HepG2 (cell line): ENCODE measurements around the gene UGT2A2. TPM values are rescaled to one million over a fixed set of nuclear protein-coding genes. Genes with fewer than 3 reads are reported as not detected.

Source experiments
- ARID5B ChIP-seq: IDR thresholded peaks from 2 replicates; pipeline ENCODE4 v1.4.0; 2020; ENCODE audit warnings: mild to moderate bottlenecking, missing genetic modification reagents
- GATAD2A ChIP-seq: IDR thresholded peaks from 2 replicates; pipeline ENCODE4 v1.6.1; 2016
- GTF2F1 ChIP-seq: fragments of 150-350 bp; IDR thresholded peaks from 2 replicates; pipeline ENCODE4 v1.6.1; 2014; ENCODE audit warnings: low read length
- KLF9 ChIP-seq: IDR thresholded peaks from 2 replicates; pipeline ENCODE4 v1.6.1; 2016; ENCODE audit warnings: low read depth
- NBN ChIP-seq: fragments of 450-650 bp; conservative IDR thresholded peaks from 2 replicates; pipeline ENCODE4 v1.6.1; 2017
- NFIB ChIP-seq: sonication (generic); formaldehyde crosslinking; IDR thresholded peaks from 2 replicates; pipeline ENCODE4 v1.9.0; 2021; ENCODE audit warnings: missing genetic modification reagents, mild to moderate bottlenecking, borderline replicate concordance
- PAXIP1 ChIP-seq: sonication (generic); formaldehyde crosslinking; conservative IDR thresholded peaks from 2 replicates; pipeline ENCODE4 v1.4.0; 2020; ENCODE audit warnings: mild to moderate bottlenecking, missing genetic modification reagents, moderate library complexity
- PPARG ChIP-seq: conservative IDR thresholded peaks from 2 replicates; pipeline ENCODE4 v1.6.1; 2016; ENCODE audit warnings: missing biosample characterization, missing genetic modification reagents
- PRMT3 ChIP-seq: sonication (generic); formaldehyde crosslinking; IDR thresholded peaks from 2 replicates; pipeline ENCODE4 v1.8.1; 2022; ENCODE audit warnings: low read depth, mild to moderate bottlenecking, moderate library complexity, missing genetic modification reagents, borderline replicate concordance
- RXRB ChIP-seq: IDR thresholded peaks from 2 replicates; pipeline ENCODE4 v1.6.1; 2016; ENCODE audit warnings: borderline replicate concordance, missing genetic modification reagents, missing compliant biosample characterization
- SAP130 ChIP-seq: IDR thresholded peaks from 2 replicates; pipeline ENCODE4 v1.6.1; 2016; ENCODE audit warnings: low read depth
- SNRNP70 ChIP-seq: fragments of 200-400 bp; formaldehyde crosslinking; IDR thresholded peaks from 2 replicates; pipeline ENCODE4 v1.6.1; 2017; ENCODE audit warnings: mild to moderate bottlenecking, low read depth, low read length, moderate library complexity
- SOX13 ChIP-seq, 3 experiments: fragments of 450-650 bp in 1 of 3; sonication (generic) in 1 of 3; formaldehyde crosslinking in 1 of 3; IDR thresholded peaks in 2 of 3; conservative IDR thresholded peaks in 1 of 3; 2 replicates each; pipeline versions ENCODE4 v1.5.0 to v1.6.1; 2016 to 2020; ENCODE audit warnings: antibody characterized with exemption in 1 of 3, mild to moderate bottlenecking in 1 of 3, missing compliant biosample characterization in 1 of 3, missing genetic modification reagents in 1 of 3, moderate library complexity in 1 of 3
- THYN1 ChIP-seq: sonication (generic); formaldehyde crosslinking; IDR thresholded peaks from 2 replicates; pipeline ENCODE4 v1.8.1; 2023; ENCODE audit warnings: low read depth, mild to moderate bottlenecking, moderate library complexity, missing genetic modification reagents, borderline replicate concordance
- ZBTB1 ChIP-seq: sonication (generic); formaldehyde crosslinking; IDR thresholded peaks from 2 replicates; pipeline ENCODE4 v1.4.0; 2020; ENCODE audit warnings: missing genetic modification reagents, borderline replicate concordance
- ZBTB42 ChIP-seq: sonication (generic); formaldehyde crosslinking; IDR thresholded peaks from 2 replicates; pipeline ENCODE4 v1.5.0; 2020; ENCODE audit warnings: mild to moderate bottlenecking, missing genetic modification reagents
- ZNF501 ChIP-seq: sonication (generic); formaldehyde crosslinking; IDR thresholded peaks from 2 replicates; pipeline ENCODE4 v1.5.1; 2020; ENCODE audit warnings: mild to moderate bottlenecking, moderate library complexity, missing genetic modification reagents
- ZNF589 ChIP-seq: sonication (generic); formaldehyde crosslinking; conservative IDR thresholded peaks from 2 replicates; pipeline ENCODE4 v1.8.0; 2022; ENCODE audit warnings: mild to moderate bottlenecking, moderate library complexity, missing genetic modification reagents
- ZNF644 ChIP-seq: IDR thresholded peaks from 2 replicates; pipeline ENCODE4 v1.6.1; 2016; ENCODE audit warnings: low read depth
- ZNF841 ChIP-seq: sonication (generic); formaldehyde crosslinking; IDR thresholded peaks from 2 replicates; pipeline ENCODE4 v1.8.1; 2023; ENCODE audit warnings: missing genetic modification reagents, borderline replicate concordance
- polyA plus RNA-seq, 8 experiments: library from polyadenylated mRNA; depleted of rRNA in 3 of 8; stranded (reverse) in 7 of 8; unstranded in 1 of 8; fragments of >200 nt; fragmentation: Illumina TruSeq in 4 of 8; extraction: Trizol in 4 of 8; gene quantifications; 2 replicates each; pipeline versions ENCODE4 v1.2.1 to v1.2.3, GENCODE V29; 2011 to 2016; ENCODE audit warnings: low read depth in 4 of 8, missing spikeins in 1 of 8, mixed read lengths in 1 of 8; ENCODE audit not compliant: insufficient read depth in 1 of 8
- total RNA-seq, 5 experiments: library from RNA; depleted of rRNA; stranded (reverse); fragments of >200 nt; fragmentation: Illumina TruSeq; extraction: Trizol; gene quantifications; 2 replicates each; pipeline ENCODE4 v1.2.3, GENCODE V29; 2016; ENCODE audit warnings: low read depth in 1 of 5
- TF ChIP-seq, protein P1 (sequence below): sonication (generic); formaldehyde crosslinking; IDR thresholded peaks from 2 replicates; pipeline ENCODE4 v1.9.0; 2022; ENCODE audit warnings: low read depth, missing genetic modification reagents

UGT2A2 gene
- total and polyA plus RNA-seq, 2 of the 13 experiments (the other 11 are each of a cell fraction or from before 2014, with no cell fraction given) = not detected

- peak; percentile 16; the same call in 1 of the 2 replicates for TF ChIP-seq ARID5B
- no peak for TF ChIP-seq SOX13 (IDR thresholded peaks at IDR 0.05)
- TF ChIP-seq SOX13 (CRISPR knock-in tag; conservative IDR thresholded peaks at IDR 0.05 in 1 of 2, IDR thresholded peaks at IDR 0.05 in 1 of 2) = peak in 1 of 2 experiments; percentile 45; a peak in 1 of 4 replicates
- no peak for TF ChIP-seq PRMT3 (CRISPR knock-in tag)
- 0 out of 2 replicates have a peak, but pooled peaks have one; percentile 18 for TF ChIP-seq GATAD2A
- TF ChIP-seq SAP130 (CRISPR knock-in tag) = 0 out of 2 replicates have a peak, but pooled peaks have one; percentile 11
- TF ChIP-seq PPARG (CRISPR knock-in tag) = no peak
- TF ChIP-seq NFIB = no peak
- TF ChIP-seq PAXIP1 (CRISPR knock-in tag) = no peak
- no peak for TF ChIP-seq SNRNP70
- TF ChIP-seq RXRB (CRISPR knock-in tag) = no peak
- no peak for TF ChIP-seq ZNF501 (CRISPR knock-in tag)
- TF ChIP-seq ZNF589 (CRISPR knock-in tag) = no peak
- TF ChIP-seq, protein P1, sequence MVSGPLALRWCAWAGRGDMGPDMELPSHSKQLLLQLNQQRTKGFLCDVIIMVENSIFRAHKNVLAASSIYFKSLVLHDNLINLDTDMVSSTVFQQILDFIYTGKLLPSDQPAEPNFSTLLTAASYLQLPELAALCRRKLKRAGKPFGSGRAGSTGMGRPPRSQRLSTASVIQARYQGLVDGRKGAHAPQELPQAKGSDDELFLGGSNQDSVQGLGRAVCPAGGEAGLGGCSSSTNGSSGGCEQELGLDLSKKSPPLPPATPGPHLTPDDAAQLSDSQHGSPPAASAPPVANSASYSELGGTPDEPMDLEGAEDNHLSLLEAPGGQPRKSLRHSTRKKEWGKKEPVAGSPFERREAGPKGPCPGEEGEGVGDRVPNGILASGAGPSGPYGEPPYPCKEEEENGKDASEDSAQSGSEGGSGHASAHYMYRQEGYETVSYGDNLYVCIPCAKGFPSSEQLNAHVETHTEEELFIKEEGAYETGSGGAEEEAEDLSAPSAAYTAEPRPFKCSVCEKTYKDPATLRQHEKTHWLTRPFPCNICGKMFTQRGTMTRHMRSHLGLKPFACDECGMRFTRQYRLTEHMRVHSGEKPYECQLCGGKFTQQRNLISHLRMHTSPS = no peak
- no peak for TF ChIP-seq KLF9
- TF ChIP-seq ZBTB42 (CRISPR knock-in tag) = no peak
- no peak for TF ChIP-seq ZBTB1
- TF ChIP-seq THYN1 (CRISPR knock-in tag) = no peak
- peak; percentile 32; the same call in 1 of the 2 replicates for TF ChIP-seq ZNF644 (CRISPR knock-in tag)
- no peak for TF ChIP-seq NBN
- TF ChIP-seq ZNF841 (CRISPR knock-in tag) = no peak
- no peak for TF ChIP-seq GTF2F1
Measured at GRCh38 chr4:69594382-69594781, 45.1 kb downstream of the UGT2A2 start (continued).
